Raji (cell line): Measurements from ENCODE around the gene HMX1.

Experiments
- POLR2A ChIP-seq: IDR thresholded peaks from 2 replicates; pipeline ENCODE4 v1.6.1; 2011; ENCODE audit warnings: low read depth, low read length, control low read depth; ENCODE audit not compliant: insufficient read depth

Gene HMX1

DNA sequence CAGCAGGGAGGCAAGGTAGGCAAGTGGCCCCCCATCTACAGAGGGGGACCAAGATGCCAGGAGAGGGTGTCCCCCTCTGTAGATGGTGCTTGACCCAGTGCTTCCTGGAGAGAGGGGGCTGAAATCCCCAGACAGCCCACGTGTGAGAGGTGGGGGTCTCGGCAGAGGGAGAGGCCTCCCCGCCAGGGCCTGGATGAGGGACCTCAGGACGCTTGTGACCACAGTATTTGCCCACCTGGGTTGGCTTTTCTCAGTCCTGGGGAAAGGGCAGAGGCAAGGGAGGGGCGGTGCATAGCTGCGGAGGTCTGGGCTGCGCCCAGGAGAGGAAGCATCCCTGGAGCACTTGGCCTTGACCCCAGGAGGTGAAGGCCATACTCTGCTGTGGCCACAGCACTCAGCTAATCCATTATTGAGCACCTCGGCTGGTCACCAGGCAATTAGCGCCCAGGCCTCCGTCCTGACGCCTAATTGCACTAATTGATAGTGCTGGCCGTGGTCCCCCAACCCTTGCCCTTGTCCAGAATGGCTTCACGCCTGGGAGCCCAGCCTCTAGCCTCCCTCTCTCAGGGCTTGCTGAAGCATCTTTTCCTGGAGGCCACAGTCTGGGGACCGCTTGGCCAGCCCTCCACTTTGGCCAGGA is 30.7 kb downstream of the HMX1 start:
- no peak for TF ChIP-seq POLR2A

DNA sequence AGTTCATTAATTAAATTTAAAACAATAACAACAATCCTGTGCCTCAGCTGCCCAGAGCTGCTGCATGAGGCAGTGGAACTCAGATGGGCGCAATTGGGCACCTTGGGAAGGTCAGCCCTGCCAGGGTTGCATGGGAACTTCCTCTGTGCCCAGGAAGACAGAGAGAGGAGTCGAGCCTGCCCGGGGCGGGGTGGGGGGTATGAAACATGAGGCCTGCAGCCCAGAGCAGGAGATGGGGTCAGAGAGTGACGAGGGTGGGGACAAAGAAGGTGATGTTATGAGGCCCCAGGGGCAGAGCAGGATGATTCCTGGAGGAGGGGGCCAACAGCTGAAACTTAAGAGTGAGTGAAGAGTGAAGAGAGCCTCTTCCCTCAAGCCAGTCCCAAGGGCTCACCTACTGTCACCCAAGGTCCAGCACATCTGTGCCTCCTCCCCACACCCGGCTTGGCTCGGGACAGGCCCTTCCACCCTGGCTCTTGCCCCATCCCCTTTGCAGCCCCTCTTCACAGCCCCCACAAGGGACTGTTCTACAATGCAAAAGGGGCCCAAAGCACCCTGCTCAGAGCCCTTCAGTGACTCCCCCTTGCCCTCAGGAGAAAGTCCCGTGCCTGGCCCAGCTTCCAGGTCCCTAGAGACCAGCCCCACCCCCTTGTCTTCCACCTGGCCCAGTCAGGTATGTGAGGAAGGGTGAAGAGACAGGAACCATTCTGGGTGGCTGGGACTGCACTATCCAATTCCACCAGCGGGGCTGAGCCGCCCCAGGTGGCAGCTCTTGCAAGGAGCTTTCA is 31.4 kb downstream of the HMX1 start:
- TF ChIP-seq POLR2A, result no peak

- TF ChIP-seq POLR2A, result no peak
Measured at GRCh38 chr4:8838961-8839431, 32.6 kb downstream of the HMX1 start.

GRCh38 chr4:8838296-8838960 is 33.2 kb downstream of the HMX1 start:
- no peak for TF ChIP-seq POLR2A

- no peak for TF ChIP-seq POLR2A
Measured at GRCh38 chr4:8837181-8837841, 34.3 kb downstream of the HMX1 start.

GRCh38 chr4:8836664-8837171 is 34.9 kb downstream of the HMX1 start:
- no peak for TF ChIP-seq POLR2A

GRCh38 chr4:8835521-8836365 is 35.9 kb downstream of the HMX1 start:
- TF ChIP-seq POLR2A, result no peak

GRCh38 chr4:8834681-8835220 is 36.9 kb downstream of the HMX1 start:
- TF ChIP-seq POLR2A, result no peak

GRCh38 chr4:8832113-8832915 is 39.3 kb downstream of the HMX1 start:
- TF ChIP-seq POLR2A, result no peak

GRCh38 chr4:8831221-8832112 is 40.2 kb downstream of the HMX1 start:
- no peak for TF ChIP-seq POLR2A

DNA sequence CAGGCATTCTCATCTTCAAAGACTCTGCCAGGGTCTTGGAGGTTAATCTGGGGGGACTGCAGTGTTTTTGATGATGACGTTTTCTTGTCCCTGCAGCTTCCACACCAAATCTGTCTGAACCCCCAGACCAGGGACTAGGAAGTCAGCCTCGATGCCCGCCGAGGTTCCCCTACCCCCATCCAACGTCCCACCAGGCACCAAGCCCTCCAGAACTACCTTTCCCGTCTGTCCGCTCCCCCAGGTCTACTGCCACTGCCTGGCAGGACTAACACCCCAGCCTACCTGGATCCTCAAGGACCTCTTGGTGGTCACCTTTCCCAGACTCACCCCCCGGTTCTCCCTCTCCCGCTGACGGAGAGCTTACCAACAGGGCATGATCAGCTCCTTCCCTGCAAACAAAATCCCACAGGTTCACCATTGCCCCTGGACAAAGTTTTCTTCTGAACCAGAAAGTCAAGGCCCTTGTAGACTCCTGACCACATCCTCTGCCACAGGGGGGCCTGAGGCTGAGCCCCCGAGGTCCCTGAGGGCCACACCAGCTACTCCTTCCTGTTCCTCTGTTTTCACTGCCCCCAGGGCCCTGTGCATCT is 40.9 kb downstream of the HMX1 start:
- TF ChIP-seq POLR2A, result no peak

GRCh38 chr4:8830056-8830455 is 41.6 kb downstream of the HMX1 start:
- TF ChIP-seq POLR2A, result no peak

- TF ChIP-seq POLR2A, result no peak
Measured at GRCh38 chr4:8829584-8829983, 42.1 kb downstream of the HMX1 start.
